H1 (cell line): ENCODE measurements around the gene TRAF4. TPM values are rescaled to one million over a fixed set of nuclear protein-coding genes. Genes with fewer than 3 reads are reported as not detected.

Source experiments
- BACH1 ChIP-seq: IDR thresholded peaks from 2 replicates; pipeline ENCODE4 v1.6.1; 2012; ENCODE audit warnings: low read length, improper control_type of control experiment
- CBX8 ChIP-seq: fragments of 300-800, 300-1000 bp; sonication (generic); IDR thresholded peaks from 2 replicates; pipeline ENCODE4 v1.7.1; 2016; ENCODE audit warnings: low read depth, low read length, borderline replicate concordance
- CEBPB ChIP-seq: IDR thresholded peaks from 2 replicates; pipeline ENCODE4 v1.6.1; 2012; ENCODE audit warnings: low read depth, low read length
- GABPA ChIP-seq: IDR thresholded peaks from 2 replicates; pipeline ENCODE4 v1.6.1; 2011; ENCODE audit warnings: mild to moderate bottlenecking, low read length, moderate library complexity, borderline replicate concordance; ENCODE audit not compliant: insufficient read depth
- HDAC6 ChIP-seq: IDR thresholded peaks from one replicate; pipeline ENCODE4 v1.7.1; 2012; ENCODE audit warnings: low read depth, mild to moderate bottlenecking, inconsistent platforms, low read length, moderate library complexity
- KDM4A ChIP-seq: IDR thresholded peaks from one replicate; pipeline ENCODE4 v1.7.1; 2012; ENCODE audit warnings: low read depth, mild to moderate bottlenecking, moderate library complexity, low read length, inconsistent platforms; ENCODE audit not compliant: severe bottlenecking
- KDM5A ChIP-seq: fragments of 200-600 bp; IDR thresholded peaks from 2 replicates; pipeline ENCODE4 v1.7.1; 2012; ENCODE audit warnings: mild to moderate bottlenecking, low read length, inconsistent platforms, mixed read lengths
- MAFK ChIP-seq: IDR thresholded peaks from 2 replicates; pipeline ENCODE4 v1.6.1; 2012; ENCODE audit warnings: low read depth, mild to moderate bottlenecking, improper control_type of control experiment, low read length
- POLR2A ChIP-seq, 2 experiments: IDR thresholded peaks; 1 replicate in 1 of 2; 2 replicates in 1 of 2; pipeline ENCODE4 v1.6.1; 2011; ENCODE audit warnings: low read depth in 2 of 2, low read length in 2 of 2, mild to moderate bottlenecking in 2 of 2; ENCODE audit errors: control extremely low read depth in 1 of 2
- POU5F1 ChIP-seq: IDR thresholded peaks from 2 replicates; pipeline ENCODE4 v1.6.1; 2011; ENCODE audit warnings: low read depth, mild to moderate bottlenecking, low read length, moderate library complexity
- RBBP5 ChIP-seq: IDR thresholded peaks from 2 replicates; pipeline ENCODE4 v1.7.1; 2012; ENCODE audit warnings: low read depth, mild to moderate bottlenecking, inconsistent platforms, low read length, moderate library complexity, borderline replicate concordance
- RXRA ChIP-seq: IDR thresholded peaks from 2 replicates; pipeline ENCODE4 v1.6.1; 2011; ENCODE audit warnings: low read depth, mild to moderate bottlenecking, low read length, moderate library complexity; ENCODE audit not compliant: insufficient read depth
- SAP30 ChIP-seq: fragments of 300-600 bp; sonication (generic); IDR thresholded peaks from 2 replicates; pipeline ENCODE4 v1.7.1; 2012; ENCODE audit warnings: low read length, moderate library complexity, mild to moderate bottlenecking, inconsistent platforms; ENCODE audit not compliant: insufficient read depth, insufficient replicate concordance
- SIRT6 ChIP-seq: IDR thresholded peaks from one replicate; pipeline ENCODE4 v1.7.1; 2012; ENCODE audit warnings: low read length, inconsistent platforms
- SP1 ChIP-seq: IDR thresholded peaks from 2 replicates; pipeline ENCODE4 v1.6.1; 2011; ENCODE audit warnings: low read depth, low read length
- TAF7 ChIP-seq: optimal IDR thresholded peaks from 2 replicates; pipeline ENCODE3; 2011; ENCODE audit warnings: low read depth, mild to moderate bottlenecking, inconsistent platforms, low read length, moderate library complexity, borderline replicate concordance
- TEAD4 ChIP-seq: IDR thresholded peaks from 2 replicates; pipeline ENCODE4 v1.6.1; 2012; ENCODE audit warnings: low read depth, low read length, inconsistent platforms, mixed read lengths
- polyA plus RNA-seq, 7 experiments: library from polyadenylated mRNA; depleted of rRNA in 3 of 7; stranded (reverse) in 5 of 7; unstranded in 2 of 7; fragments of >200 nt in 5 of 7; fragments of 200-250 nt in 2 of 7; gene quantifications; 1 replicate in 5 of 7; 2 replicates in 1 of 7; 4 replicates in 1 of 7; pipeline versions ENCODE4 v1.2.1 to v1.2.3, GENCODE V29; 2011 to 2013; ENCODE audit warnings: missing spikeins in 2 of 7, mixed read lengths in 2 of 7
- total RNA-seq: library from RNA; stranded (reverse); fragmentation: NEBNext Ultra II Directional; extraction: Animal tissue kit (Norgen Biotek cat#: 25700); gene quantifications from 2 replicates; pipeline ENCODE4 v1.2.1, GENCODE V29; 2021
- TF ChIP-seq, protein P1 (sequence below), 3 experiments: IDR thresholded peaks; 1 replicate in 2 of 3; 2 replicates in 1 of 3; pipeline versions ENCODE4 v1.5.1 to v1.6.1; 2011; ENCODE audit warnings: low read length in 3 of 3, mild to moderate bottlenecking in 3 of 3, inconsistent platforms in 2 of 3, low read depth in 1 of 3, moderate library complexity in 1 of 3; ENCODE audit not compliant: insufficient read depth in 1 of 3; ENCODE audit errors: control extremely low read depth in 1 of 3
- TF ChIP-seq, protein P2 (sequence below): IDR thresholded peaks from 2 replicates; pipeline ENCODE4 v1.6.1; 2012; ENCODE audit warnings: low read length, inconsistent platforms
- TF ChIP-seq, protein P3 (sequence below): IDR thresholded peaks from 2 replicates; pipeline ENCODE4 v1.6.1; 2012; ENCODE audit warnings: inconsistent platforms

The TRAF4 gene
- total and polyA plus RNA-seq, 2 of the 8 experiments (the other 6 are each of a cell fraction or from before 2014, with no cell fraction given): 167 to 170 TPM

- TF ChIP-seq GABPA: no peak
- TF ChIP-seq MAFK: no peak
- TF ChIP-seq SP1: peak; percentile 8; the same call in 1 of the 2 replicates
- no peak for TF ChIP-seq HDAC6
- TF ChIP-seq RBBP5: no peak
- TF ChIP-seq RXRA: no peak
- TF ChIP-seq, protein P1, sequence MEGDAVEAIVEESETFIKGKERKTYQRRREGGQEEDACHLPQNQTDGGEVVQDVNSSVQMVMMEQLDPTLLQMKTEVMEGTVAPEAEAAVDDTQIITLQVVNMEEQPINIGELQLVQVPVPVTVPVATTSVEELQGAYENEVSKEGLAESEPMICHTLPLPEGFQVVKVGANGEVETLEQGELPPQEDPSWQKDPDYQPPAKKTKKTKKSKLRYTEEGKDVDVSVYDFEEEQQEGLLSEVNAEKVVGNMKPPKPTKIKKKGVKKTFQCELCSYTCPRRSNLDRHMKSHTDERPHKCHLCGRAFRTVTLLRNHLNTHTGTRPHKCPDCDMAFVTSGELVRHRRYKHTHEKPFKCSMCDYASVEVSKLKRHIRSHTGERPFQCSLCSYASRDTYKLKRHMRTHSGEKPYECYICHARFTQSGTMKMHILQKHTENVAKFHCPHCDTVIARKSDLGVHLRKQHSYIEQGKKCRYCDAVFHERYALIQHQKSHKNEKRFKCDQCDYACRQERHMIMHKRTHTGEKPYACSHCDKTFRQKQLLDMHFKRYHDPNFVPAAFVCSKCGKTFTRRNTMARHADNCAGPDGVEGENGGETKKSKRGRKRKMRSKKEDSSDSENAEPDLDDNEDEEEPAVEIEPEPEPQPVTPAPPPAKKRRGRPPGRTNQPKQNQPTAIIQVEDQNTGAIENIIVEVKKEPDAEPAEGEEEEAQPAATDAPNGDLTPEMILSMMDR (IDR thresholded peaks at IDR 0.05; ENCODE audit: control extremely low read depth in 1 of 3, insufficient read depth in 1 of 3, low read depth in 1 of 3, low read length in 3 of 3): no peak
- no peak for TF ChIP-seq CBX8
- no peak for TF ChIP-seq TAF7
- no peak for TF ChIP-seq KDM5A
- TF ChIP-seq CEBPB: no peak
- no peak for TF ChIP-seq TEAD4
- TF ChIP-seq BACH1: no peak
- TF ChIP-seq SAP30: no peak
- TF ChIP-seq, protein P2, sequence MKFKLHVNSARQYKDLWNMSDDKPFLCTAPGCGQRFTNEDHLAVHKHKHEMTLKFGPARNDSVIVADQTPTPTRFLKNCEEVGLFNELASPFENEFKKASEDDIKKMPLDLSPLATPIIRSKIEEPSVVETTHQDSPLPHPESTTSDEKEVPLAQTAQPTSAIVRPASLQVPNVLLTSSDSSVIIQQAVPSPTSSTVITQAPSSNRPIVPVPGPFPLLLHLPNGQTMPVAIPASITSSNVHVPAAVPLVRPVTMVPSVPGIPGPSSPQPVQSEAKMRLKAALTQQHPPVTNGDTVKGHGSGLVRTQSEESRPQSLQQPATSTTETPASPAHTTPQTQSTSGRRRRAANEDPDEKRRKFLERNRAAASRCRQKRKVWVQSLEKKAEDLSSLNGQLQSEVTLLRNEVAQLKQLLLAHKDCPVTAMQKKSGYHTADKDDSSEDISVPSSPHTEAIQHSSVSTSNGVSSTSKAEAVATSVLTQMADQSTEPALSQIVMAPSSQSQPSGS: no peak
- no peak for TF ChIP-seq SIRT6
- TF ChIP-seq, protein P3, sequence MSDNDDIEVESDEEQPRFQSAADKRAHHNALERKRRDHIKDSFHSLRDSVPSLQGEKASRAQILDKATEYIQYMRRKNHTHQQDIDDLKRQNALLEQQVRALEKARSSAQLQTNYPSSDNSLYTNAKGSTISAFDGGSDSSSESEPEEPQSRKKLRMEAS: 0 out of 2 replicates have a peak, but pooled peaks have one; percentile 19
- no peak for TF ChIP-seq POU5F1
- peak; percentile 87 to 93 for TF ChIP-seq POLR2A (IDR thresholded peaks at IDR 0.05; ENCODE audit: control extremely low read depth in 1 of 2, low read depth in 2 of 2, low read length in 2 of 2)
- TF ChIP-seq KDM4A: no peak
These were observed 1.4 kb downstream of the TRAF4 start (continued) for GRCh38 chr17:28744972-28745785.
